Measurements from ENCODE around the gene TIAM1. TPM values are rescaled to one million over a fixed set of nuclear protein-coding genes. Genes with fewer than 3 reads are reported as not detected.
A peak's percentile ranks its signal among the peaks of the same experiment; 100 is the strongest.

Gene TIAM1
- total and polyA plus RNA-seq, 4 experiments from 2014 or later = 22.5 to 104 (median 67.4) TPM

DNA sequence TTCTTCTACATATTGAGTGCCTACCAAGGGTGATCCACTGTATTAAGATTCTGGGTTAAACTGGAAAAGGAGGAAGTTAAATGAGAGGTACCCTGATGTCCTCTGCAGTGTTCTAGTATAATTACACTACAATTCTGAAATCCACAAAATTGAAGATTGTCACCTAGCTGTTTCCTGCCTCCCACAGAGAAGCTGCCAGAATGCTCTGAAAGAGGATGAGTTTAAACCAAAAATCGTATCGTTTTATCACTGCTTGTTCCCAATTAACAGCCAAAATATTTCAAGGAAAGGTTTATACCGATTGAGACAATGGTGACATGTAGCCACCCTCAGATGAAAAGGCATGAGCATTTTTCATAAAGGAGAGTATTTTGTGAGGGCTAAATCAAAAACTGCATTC is 28.0 kb downstream of the TIAM1 start:
- Histone ChIP-seq H3K4me3 (ENCODE audit: low read length in 2 of 2) (no peak overlapping the region), H3K27ac (ENCODE audit: low read depth, low read length) (no peak overlapping the region), H3K9me3 (ENCODE audit: control insufficient read depth in 1 of 2, low read length in 2 of 2) (no peaks in the 10 kb centered on the region), H3K27me3 (ENCODE audit: insufficient read depth, low read length) (no peaks in the 10 kb centered on the region), H3K36me3 (ENCODE audit: insufficient read depth, low read length) (no peaks in the 10 kb centered on the region), H3K4me1 (ENCODE audit: insufficient read depth, low read length) (no peaks in the 10 kb centered on the region)
- Mint-ChIP-seq H3K36me3 (peaks cover 0 to 3% of the 10 kb centered on the region in 2 donors), H3K9me3 (no peaks in the 10 kb centered on the region), H3K27me3 (no peaks in the 10 kb centered on the region), H3K4me3 (no peak overlapping the region), H3K4me1 (peaks cover 2 to 23% (median 9%) of the 10 kb centered on the region in 4 donors), H3K27ac (no peak overlapping the region)
- intact Hi-C loops (cut with micrococcal nuclease) = no loop called here
- CTCF ChIA-PET (ENCODE audit: partially characterized antibody) = no interaction called here
- no peak for DNase-seq
- POLR2A ChIA-PET (ENCODE audit: partially characterized antibody) = no interaction called here

- Mint-ChIP-seq H3K27ac (peak overlapping the region in 1 of 7 donors; percentile 8), H3K4me1 (peaks cover 0 to 2% (median 0%) of the 10 kb centered on the region in 4 donors), H3K9me3 (no peaks in the 10 kb centered on the region), H3K4me3 (no peak overlapping the region), H3K27me3 (no peaks in the 10 kb centered on the region), H3K36me3 (no peaks in the 10 kb centered on the region)
- intact Hi-C loops (cut with micrococcal nuclease) = no loop called here
- Histone ChIP-seq H3K4me1 (ENCODE audit: insufficient read depth, low read length) (no peaks in the 10 kb centered on the region), H3K4me3 (ENCODE audit: low read length in 2 of 2) (no peak overlapping the region), H3K27me3 (ENCODE audit: insufficient read depth, low read length) (no peaks in the 10 kb centered on the region), H3K27ac (ENCODE audit: low read depth, low read length) (no peak overlapping the region), H3K9me3 (ENCODE audit: control insufficient read depth in 1 of 2, low read length in 2 of 2) (no peaks in the 10 kb centered on the region), H3K36me3 (ENCODE audit: insufficient read depth, low read length) (no peaks in the 10 kb centered on the region)
- ChIA-PET CTCF (ENCODE audit: partially characterized antibody) (no interaction called here), POLR2A (ENCODE audit: partially characterized antibody) (no interaction called here)
- no peak for DNase-seq
Observed at GRCh38 chr21:31310750-31311149, 33.3 kb downstream of the TIAM1 start.

DNA sequence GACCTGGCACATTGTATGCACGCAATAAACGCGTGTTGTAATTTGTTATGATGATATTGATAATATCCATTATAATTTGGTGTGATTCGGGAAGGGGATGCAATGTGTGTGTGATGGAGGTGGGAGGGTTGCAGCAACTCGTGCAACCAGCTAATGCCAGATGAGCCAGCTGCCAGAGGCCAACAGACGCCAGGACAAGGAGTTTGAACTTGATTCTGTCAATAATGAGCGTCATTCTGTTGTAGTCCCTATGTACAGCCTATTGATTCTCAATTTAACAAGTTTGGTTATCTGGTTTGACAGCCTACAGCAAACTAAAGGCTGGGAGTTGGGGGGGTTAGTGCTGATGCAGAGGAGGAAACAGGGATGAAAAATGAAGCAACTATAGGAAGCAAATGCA is 35.5 kb downstream of the TIAM1 start:
- H3K36me3 Mint-ChIP-seq = no peaks in the 10 kb centered on the region
- no peak overlapping the region for H3K4me3 Mint-ChIP-seq
- POLR2A ChIA-PET (ENCODE audit: partially characterized antibody) = no interaction called here
- Histone ChIP-seq H3K36me3 (ENCODE audit: insufficient read depth, low read length) (no peaks in the 10 kb centered on the region), H3K9me3 (ENCODE audit: control insufficient read depth in 1 of 2, low read length in 2 of 2) (no peaks in the 10 kb centered on the region), H3K27ac (ENCODE audit: low read depth, low read length) (no peak overlapping the region), H3K4me3 (ENCODE audit: low read length in 2 of 2) (no peak overlapping the region), H3K27me3 (ENCODE audit: insufficient read depth, low read length) (no peaks in the 10 kb centered on the region), H3K4me1 (ENCODE audit: insufficient read depth, low read length) (no peaks in the 10 kb centered on the region)
- intact Hi-C loops (cut with micrococcal nuclease) = no loop called here
- no peaks in the 10 kb centered on the region for H3K27me3 Mint-ChIP-seq
- no peaks in the 10 kb centered on the region for H3K9me3 Mint-ChIP-seq
- no peak for DNase-seq
- peak overlapping the region in 1 of 7 donors; percentile 22 for H3K27ac Mint-ChIP-seq
- peaks cover 0 to 2% (median 0%) of the 10 kb centered on the region in 4 donors for H3K4me1 Mint-ChIP-seq
- CTCF ChIA-PET (ENCODE audit: partially characterized antibody) = no interaction called here

DNA sequence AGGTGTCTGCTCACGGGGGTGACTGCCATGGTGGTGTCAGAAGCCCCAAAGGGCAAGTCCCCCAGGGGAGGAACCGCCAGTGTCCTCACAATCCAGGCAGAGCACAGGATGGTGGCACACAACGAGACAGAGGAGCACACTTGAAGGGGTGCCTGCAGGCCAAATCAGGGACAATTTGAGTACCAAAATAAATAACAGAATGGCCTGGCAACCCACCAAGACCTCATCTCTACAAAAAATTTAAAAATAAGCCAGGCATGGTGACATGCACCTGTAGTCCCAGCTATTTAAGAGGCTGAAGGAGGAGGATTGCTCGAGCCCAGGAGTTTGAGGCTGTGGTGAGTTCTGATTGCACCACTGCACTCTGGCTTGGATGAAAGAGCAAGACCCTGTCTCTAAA is 38.2 kb downstream of the TIAM1 start:
- Mint-ChIP-seq H3K27me3 (no peaks in the 10 kb centered on the region), H3K27ac (no peak overlapping the region), H3K4me1 (no peaks in the 10 kb centered on the region), H3K9me3 (no peaks in the 10 kb centered on the region), H3K36me3 (no peaks in the 10 kb centered on the region), H3K4me3 (no peak overlapping the region)
- no peak overlapping the region for H3K4me3 ChIP-seq (ENCODE audit: low read length in 2 of 2)
- no peak for DNase-seq
- H3K4me1 ChIP-seq (ENCODE audit: insufficient read depth, low read length) = no peaks in the 10 kb centered on the region
- CTCF ChIA-PET (ENCODE audit: partially characterized antibody) = no interaction called here
- no peaks in the 10 kb centered on the region for H3K27me3 ChIP-seq (ENCODE audit: insufficient read depth, low read length)
- POLR2A ChIA-PET (ENCODE audit: partially characterized antibody) = no interaction called here
- no peak overlapping the region for H3K27ac ChIP-seq (ENCODE audit: low read depth, low read length)
- intact Hi-C loops (cut with micrococcal nuclease) = no loop called here
- no peaks in the 10 kb centered on the region for H3K36me3 ChIP-seq (ENCODE audit: insufficient read depth, low read length)
- H3K9me3 ChIP-seq (ENCODE audit: control insufficient read depth in 1 of 2, low read length in 2 of 2) = no peaks in the 10 kb centered on the region

DNA sequence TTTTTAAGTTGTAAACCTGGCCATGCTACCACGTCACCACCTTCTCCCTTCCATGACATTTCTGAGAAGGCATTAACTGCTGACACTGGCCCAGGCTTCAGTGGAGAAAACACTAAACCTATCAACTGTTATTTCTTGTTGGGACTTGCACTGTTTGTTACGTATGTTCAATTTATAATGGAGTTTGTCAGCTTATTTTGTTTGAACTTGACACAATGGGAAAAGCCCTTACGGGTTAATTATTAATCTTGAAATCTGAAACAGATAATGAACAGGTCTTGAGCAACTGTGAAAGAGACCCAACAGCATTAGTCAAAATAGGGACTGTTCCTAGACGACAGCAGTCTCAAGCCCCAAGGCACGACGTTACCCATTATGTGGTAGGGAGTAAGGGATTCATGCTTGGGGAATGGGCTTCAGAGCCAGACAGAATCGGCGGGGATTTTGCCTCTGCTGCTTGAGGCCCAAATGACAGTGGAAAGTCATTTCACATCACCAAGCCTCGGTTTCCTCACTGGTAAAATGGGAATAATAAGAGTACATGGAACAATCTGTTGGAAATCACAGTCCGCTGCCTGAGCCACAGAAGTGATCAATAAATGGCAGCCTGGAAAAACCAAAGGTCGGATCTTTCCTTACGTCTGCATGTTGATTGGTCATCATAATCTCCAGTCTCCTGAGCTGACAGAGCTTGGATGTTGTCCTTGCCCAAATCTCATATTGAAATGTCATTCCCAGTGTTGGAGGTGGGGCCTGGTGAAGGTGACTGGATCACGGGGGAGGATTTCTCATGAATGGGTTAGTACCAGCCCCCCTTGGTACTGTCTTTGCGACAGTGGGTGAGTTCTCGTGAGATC is 44.5 kb downstream of the TIAM1 start:
- ChIA-PET POLR2A (ENCODE audit: partially characterized antibody) (interaction anchor here (0.8 kb wide), 1 partner anchor 233 kb away, joined by 3 read pairs; no protein-coding TSS in a partner anchor), CTCF (ENCODE audit: partially characterized antibody) (no interaction called here)
- H3K4me3 ChIP-seq (ENCODE audit: low read length in 2 of 2) = no peak overlapping the region
- H3K4me1 Mint-ChIP-seq = peaks cover 0 to 11% (median 6%) of the 10 kb centered on the region in 4 donors
- peaks cover 0 to 2% (median 0%) of the 10 kb centered on the region in 8 donors for H3K9me3 Mint-ChIP-seq
- H3K4me1 ChIP-seq (ENCODE audit: insufficient read depth, low read length) = no peaks in the 10 kb centered on the region
- intact Hi-C loops (cut with micrococcal nuclease) = no loop called here
- no peak overlapping the region for H3K27ac ChIP-seq (ENCODE audit: low read depth, low read length)
- H3K36me3 ChIP-seq (ENCODE audit: insufficient read depth, low read length) = no peaks in the 10 kb centered on the region
- H3K36me3 Mint-ChIP-seq = no peaks in the 10 kb centered on the region
- DNase-seq = no peak
- no peak overlapping the region for H3K4me3 Mint-ChIP-seq
- no peaks in the 10 kb centered on the region for H3K27me3 Mint-ChIP-seq
- no peak overlapping the region for H3K27ac Mint-ChIP-seq
- H3K27me3 ChIP-seq (ENCODE audit: insufficient read depth, low read length) = no peaks in the 10 kb centered on the region
- no peaks in the 10 kb centered on the region for H3K9me3 ChIP-seq (ENCODE audit: control insufficient read depth in 1 of 2, low read length in 2 of 2)

GRCh38 chr21:31298618-31299269 is 45.3 kb downstream of the TIAM1 start:
- H3K27ac Mint-ChIP-seq = no peak overlapping the region
- H3K36me3 Mint-ChIP-seq = peaks cover 0 to 4% of the 10 kb centered on the region in 2 donors
- intact Hi-C loops (cut with micrococcal nuclease) = no loop called here
- no peak for DNase-seq
- no peaks in the 10 kb centered on the region for H3K27me3 ChIP-seq (ENCODE audit: insufficient read depth, low read length)
- H3K4me1 ChIP-seq (ENCODE audit: insufficient read depth, low read length) = no peaks in the 10 kb centered on the region
- no peak overlapping the region for H3K4me3 ChIP-seq (ENCODE audit: low read length in 2 of 2)
- H3K27ac ChIP-seq (ENCODE audit: low read depth, low read length) = no peak overlapping the region
- H3K4me3 Mint-ChIP-seq = no peak overlapping the region
- peaks cover 0 to 2% (median 0%) of the 10 kb centered on the region in 8 donors for H3K9me3 Mint-ChIP-seq
- no peaks in the 10 kb centered on the region for H3K9me3 ChIP-seq (ENCODE audit: control insufficient read depth in 1 of 2, low read length in 2 of 2)
- H3K4me1 Mint-ChIP-seq = peaks cover 0 to 11% (median 6%) of the 10 kb centered on the region in 4 donors
- no peaks in the 10 kb centered on the region for H3K36me3 ChIP-seq (ENCODE audit: insufficient read depth, low read length)
- H3K27me3 Mint-ChIP-seq = no peaks in the 10 kb centered on the region
- POLR2A ChIA-PET (ENCODE audit: partially characterized antibody) = no interaction called here
- CTCF ChIA-PET (ENCODE audit: partially characterized antibody) = no interaction called here

DNA sequence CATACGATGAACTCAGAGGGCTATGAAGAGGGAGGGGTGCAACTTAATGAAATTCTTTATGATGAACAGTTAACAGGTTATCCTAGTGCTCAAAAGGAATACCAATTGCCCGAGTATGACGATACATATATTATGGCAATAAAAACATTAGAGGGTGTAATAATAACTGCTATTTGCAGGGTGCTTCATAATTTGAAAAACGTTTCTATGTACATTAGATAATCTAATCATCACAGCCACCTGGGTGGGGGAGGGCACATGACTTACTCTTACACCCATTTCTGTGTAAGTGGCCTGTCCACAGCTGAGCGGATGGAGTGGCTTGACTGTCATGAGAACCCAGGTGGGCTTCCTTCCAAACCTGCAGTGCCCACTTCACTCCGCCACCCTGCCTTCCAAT is 46.3 kb downstream of the TIAM1 start:
- Mint-ChIP-seq H3K36me3 (peaks cover 0 to 4% of the 10 kb centered on the region in 2 donors), H3K4me1 (peaks cover 0 to 11% (median 6%) of the 10 kb centered on the region in 4 donors), H3K27ac (no peak overlapping the region), H3K9me3 (peaks cover 0 to 2% (median 0%) of the 10 kb centered on the region in 8 donors), H3K27me3 (no peaks in the 10 kb centered on the region), H3K4me3 (no peak overlapping the region)
- Histone ChIP-seq H3K36me3 (ENCODE audit: insufficient read depth, low read length) (no peaks in the 10 kb centered on the region), H3K27me3 (ENCODE audit: insufficient read depth, low read length) (no peaks in the 10 kb centered on the region), H3K4me1 (ENCODE audit: insufficient read depth, low read length) (no peaks in the 10 kb centered on the region), H3K27ac (ENCODE audit: low read depth, low read length) (no peak overlapping the region), H3K4me3 (ENCODE audit: low read length in 2 of 2) (no peak overlapping the region), H3K9me3 (ENCODE audit: control insufficient read depth in 1 of 2, low read length in 2 of 2) (no peaks in the 10 kb centered on the region)
- intact Hi-C loops (cut with micrococcal nuclease) = no loop called here
- POLR2A ChIA-PET (ENCODE audit: partially characterized antibody) = interaction anchor here (0.6 kb wide), 1 partner anchor 209 kb away, joined by 4 read pairs; no protein-coding TSS in a partner anchor
- no peak for DNase-seq
- CTCF ChIA-PET (ENCODE audit: partially characterized antibody) = no interaction called here

Measured in CD4-positive, alpha-beta memory T cell (primary cell).